ENCODE data around the gene RGS6.
A peak's percentile ranks its signal among the peaks of the same experiment; 100 is the strongest.

The RGS6 gene

DNA sequence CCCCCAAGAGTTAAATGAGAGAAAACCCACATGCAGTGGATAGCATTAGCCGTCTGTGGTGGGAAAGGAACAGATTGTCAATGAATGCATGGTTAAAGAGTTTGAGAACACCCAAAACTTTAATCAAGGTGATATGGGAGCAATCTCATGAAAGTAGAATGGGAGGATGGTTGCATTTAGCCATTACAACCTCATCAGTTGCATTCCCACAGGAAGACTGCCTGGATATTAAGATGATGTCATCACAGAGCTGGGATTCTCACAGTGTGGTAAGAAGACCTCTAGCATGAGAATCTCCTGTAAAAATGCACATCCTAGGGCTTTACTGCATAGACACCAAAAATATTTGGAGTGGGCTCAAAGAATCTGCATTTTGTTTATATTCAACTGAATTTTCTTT is 284.9 kb downstream of the RGS6 start:
- Histone ChIP-seq H3K27ac (ENCODE audit: low read length) (no peak overlapping the region), H3K9me3 (ENCODE audit: insufficient read depth, low read depth, low read length) (peaks cover 15% of the 10 kb centered on the region), H3K4me3 (ENCODE audit: low read length) (no peak overlapping the region), H3K27me3 (ENCODE audit: insufficient read depth, low read length) (no peaks in the 10 kb centered on the region), H3K4me1 (ENCODE audit: insufficient read depth, low read length) (0 out of 2 replicates have a peak, but pooled peaks cover 2% of the 10 kb centered on the region), H3K9ac (ENCODE audit: low read depth, low read length) (no peak overlapping the region), H3K36me3 (ENCODE audit: insufficient read depth, low read depth, low read length) (no peaks in the 10 kb centered on the region)

DNA sequence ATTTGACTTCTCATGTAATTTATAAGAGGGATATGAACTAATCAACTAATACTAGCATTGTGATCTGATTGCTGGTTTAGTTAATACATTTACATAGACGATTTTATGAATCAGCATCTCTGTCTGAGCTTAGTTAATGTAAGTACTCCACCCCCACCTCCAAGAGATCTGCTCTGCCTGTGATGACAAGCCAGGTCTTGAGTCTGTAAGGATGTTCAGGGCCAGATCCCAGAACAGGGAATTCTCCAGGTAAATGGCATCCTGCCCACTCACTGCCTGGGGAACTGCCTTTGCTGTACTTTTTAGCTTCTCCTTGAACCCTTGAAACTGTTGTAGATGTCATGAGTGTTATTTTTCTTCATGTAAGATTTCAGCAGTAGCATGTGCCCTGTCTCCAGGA is 289.8 kb downstream of the RGS6 start:
- H3K4me1 ChIP-seq (ENCODE audit: insufficient read depth, low read length): 0 out of 2 replicates have a peak, but pooled peaks cover 2% of the 10 kb centered on the region
- no peak overlapping the region for H3K27ac ChIP-seq (ENCODE audit: low read length)
- no peak overlapping the region for H3K4me3 ChIP-seq (ENCODE audit: low read length)
- no peaks in the 10 kb centered on the region for H3K36me3 ChIP-seq (ENCODE audit: insufficient read depth, low read depth, low read length)
- peaks cover 15% of the 10 kb centered on the region for H3K9me3 ChIP-seq (ENCODE audit: insufficient read depth, low read depth, low read length)
- no peak overlapping the region for H3K9ac ChIP-seq (ENCODE audit: low read depth, low read length)
- H3K27me3 ChIP-seq (ENCODE audit: insufficient read depth, low read length): no peaks in the 10 kb centered on the region

DNA sequence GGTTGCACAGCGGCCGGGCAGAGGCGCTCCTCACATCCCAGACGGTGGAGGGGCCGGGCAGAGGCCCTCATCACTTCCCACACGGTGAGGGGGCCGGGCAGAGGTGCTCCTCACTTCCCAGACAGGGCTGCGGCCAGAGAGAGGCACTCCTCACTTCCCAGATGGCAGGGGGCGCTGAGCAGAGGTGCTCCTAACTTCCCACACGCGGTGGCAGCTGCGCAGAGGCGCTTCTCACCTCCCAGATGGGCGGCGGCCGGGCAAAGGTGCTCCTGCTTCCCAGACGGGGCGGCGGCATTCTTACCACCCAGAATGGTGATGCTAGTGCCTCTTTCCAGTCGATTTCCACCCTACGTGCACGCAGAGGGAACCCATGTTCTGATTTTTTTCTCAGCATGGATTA is 304.4 kb downstream of the RGS6 start:
- H3K36me3 ChIP-seq (ENCODE audit: insufficient read depth, low read depth, low read length): no peaks in the 10 kb centered on the region
- no peak overlapping the region for H3K4me3 ChIP-seq (ENCODE audit: low read length)
- H3K9me3 ChIP-seq (ENCODE audit: insufficient read depth, low read depth, low read length): peaks cover 8% of the 10 kb centered on the region; the same call in 1 of the 2 replicates
- H3K4me1 ChIP-seq (ENCODE audit: insufficient read depth, low read length): no peaks in the 10 kb centered on the region
- H3K27ac ChIP-seq (ENCODE audit: low read length): no peak overlapping the region
- H3K27me3 ChIP-seq (ENCODE audit: insufficient read depth, low read length): no peaks in the 10 kb centered on the region
- no peak overlapping the region for H3K9ac ChIP-seq (ENCODE audit: low read depth, low read length)

DNA sequence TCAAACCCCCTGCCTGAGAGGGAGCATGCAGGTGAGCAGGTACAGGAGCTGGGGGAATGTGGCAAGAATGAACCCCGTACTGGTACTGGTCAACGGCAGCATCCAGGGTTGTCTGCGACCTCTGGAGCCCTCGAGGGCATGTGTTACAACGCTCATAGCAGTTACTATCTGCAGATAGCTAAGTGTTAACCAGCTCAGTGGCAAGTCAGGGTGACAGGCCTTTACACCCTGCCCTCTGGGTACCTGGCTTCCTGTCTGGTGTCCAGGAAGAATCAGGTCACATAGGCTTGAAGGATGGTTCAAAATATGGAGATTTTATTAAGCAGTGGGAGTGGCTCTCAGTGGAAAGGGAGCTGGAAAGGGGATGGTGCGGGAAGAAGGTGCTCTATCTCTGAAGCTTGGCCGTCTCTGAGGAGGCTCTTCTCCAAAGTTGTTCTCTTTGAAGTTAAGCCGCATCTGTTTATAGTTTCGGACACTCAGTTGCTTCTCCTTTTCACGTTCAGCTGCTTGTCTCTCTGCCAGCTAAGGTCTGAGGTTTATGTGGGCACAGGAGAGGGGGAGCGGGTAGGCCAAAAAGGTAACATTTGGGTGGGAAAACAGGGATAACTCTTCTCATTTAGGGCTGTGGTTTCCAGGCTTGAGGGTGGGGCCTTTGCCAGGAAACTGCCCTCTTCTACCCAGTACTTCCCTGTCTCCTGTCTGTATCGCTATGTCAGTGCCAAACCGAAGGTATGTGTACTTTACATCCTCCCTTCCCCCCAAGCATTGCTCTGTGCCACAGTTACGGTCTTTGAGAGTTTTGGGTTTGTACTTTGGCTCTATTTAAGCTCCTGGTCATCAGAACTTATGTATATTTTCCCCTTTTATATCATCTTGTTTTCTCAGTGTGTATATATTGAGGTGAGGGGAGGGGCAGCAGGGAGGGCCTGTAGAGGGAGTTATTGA is 305.8 kb downstream of the RGS6 start:
- no peaks in the 10 kb centered on the region for H3K36me3 ChIP-seq (ENCODE audit: insufficient read depth, low read depth, low read length)
- H3K27ac ChIP-seq (ENCODE audit: low read length): no peak overlapping the region
- no peak overlapping the region for H3K9ac ChIP-seq (ENCODE audit: low read depth, low read length)
- H3K27me3 ChIP-seq (ENCODE audit: insufficient read depth, low read length): no peaks in the 10 kb centered on the region
- no peaks in the 10 kb centered on the region for H3K4me1 ChIP-seq (ENCODE audit: insufficient read depth, low read length)
- H3K9me3 ChIP-seq (ENCODE audit: insufficient read depth, low read depth, low read length): peaks cover 8% of the 10 kb centered on the region; the same call in 1 of the 2 replicates
- H3K4me3 ChIP-seq (ENCODE audit: low read length): no peak overlapping the region

DNA sequence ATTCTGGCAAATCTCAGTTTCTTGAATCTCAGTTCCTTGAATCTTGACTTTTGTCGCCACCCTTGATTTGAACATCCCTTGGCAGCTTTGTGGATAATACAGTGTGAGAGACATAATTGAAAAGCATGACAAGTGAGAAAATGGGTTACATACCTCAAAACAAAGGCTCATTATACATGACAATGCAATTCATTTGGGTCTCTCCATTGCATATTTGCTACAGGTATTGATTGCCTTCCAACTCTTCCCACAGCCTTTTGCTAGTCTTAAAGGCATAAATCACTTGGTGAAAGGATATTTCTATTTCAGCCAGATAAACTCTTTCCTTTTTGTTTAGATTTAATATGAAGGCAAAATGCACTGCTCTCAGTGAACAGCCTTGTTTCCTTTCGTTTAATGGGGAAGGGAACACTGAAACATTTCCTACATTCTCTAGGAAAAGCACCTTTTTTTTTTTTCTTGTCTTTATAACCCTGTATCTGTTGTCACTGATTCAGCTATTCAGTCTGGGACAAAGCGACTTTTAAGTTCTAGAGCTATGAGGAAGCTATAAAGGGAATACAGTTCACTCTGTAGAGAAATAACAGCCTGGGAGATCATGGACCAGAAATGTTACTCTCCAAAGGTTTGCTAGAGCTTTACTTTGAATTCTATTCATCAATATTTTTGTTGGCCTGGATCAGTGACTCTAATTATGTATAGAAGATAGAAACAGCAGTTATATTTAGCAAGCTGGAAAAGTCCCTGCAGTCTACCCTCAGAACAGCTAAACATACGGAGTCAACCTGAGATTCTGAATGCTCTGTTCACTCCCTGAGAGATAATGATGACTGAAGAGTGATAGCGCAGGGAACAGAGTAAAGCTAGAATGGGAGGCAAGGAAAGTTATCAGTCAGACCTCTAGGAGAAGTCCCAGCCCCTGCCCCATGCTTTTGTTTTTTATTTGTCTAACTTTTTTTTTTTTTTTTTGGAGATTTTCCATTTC is 311.4 kb downstream of the RGS6 start:
- Histone ChIP-seq H3K27ac (ENCODE audit: low read length) (peak overlapping the region; percentile 64), H3K4me3 (ENCODE audit: low read length) (peak overlapping the region; percentile 14), H3K27me3 (ENCODE audit: insufficient read depth, low read length) (no peaks in the 10 kb centered on the region), H3K36me3 (ENCODE audit: insufficient read depth, low read depth, low read length) (0 out of 2 replicates have a peak, but pooled peaks cover 3% of the 10 kb centered on the region), H3K9me3 (ENCODE audit: insufficient read depth, low read depth, low read length) (peaks cover 15% of the 10 kb centered on the region), H3K4me1 (ENCODE audit: insufficient read depth, low read length) (peaks cover 11% of the 10 kb centered on the region), H3K9ac (ENCODE audit: low read depth, low read length) (peak overlapping the region; percentile 30; the same call in 1 of the 2 replicates)

DNA sequence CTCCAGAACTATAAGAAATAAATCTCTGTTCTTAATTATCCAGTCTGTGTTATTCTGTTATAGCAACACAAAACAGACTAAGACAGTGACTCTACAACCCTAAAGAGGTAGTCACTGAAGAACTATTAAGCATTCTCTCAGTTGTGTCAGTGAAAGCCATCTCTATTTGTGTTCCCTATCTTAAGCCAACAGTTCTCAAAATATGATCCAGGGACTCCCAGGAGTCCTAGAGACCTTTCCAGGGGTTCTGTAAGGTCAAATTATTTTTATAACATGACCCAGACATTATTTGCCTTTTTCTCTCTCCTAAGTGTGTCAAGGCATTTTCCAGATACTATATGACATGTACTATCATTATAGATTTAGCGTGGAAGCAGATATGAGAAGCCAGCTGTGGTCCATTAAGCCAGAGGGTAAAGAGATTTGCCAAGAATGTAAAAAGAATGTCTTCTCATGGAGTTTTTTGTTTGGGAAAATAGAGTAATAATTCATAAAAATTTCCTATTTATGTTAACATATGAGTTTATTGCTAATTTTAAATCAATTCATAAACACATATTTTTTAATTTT is 315.8 kb downstream of the RGS6 start:
- no peak overlapping the region for H3K9ac ChIP-seq (ENCODE audit: low read depth, low read length)
- 0 out of 2 replicates have a peak, but pooled peaks cover 3% of the 10 kb centered on the region for H3K36me3 ChIP-seq (ENCODE audit: insufficient read depth, low read depth, low read length)
- H3K27ac ChIP-seq (ENCODE audit: low read length): no peak overlapping the region
- peaks cover 29% of the 10 kb centered on the region for H3K4me1 ChIP-seq (ENCODE audit: insufficient read depth, low read length)
- peaks cover 15% of the 10 kb centered on the region for H3K9me3 ChIP-seq (ENCODE audit: insufficient read depth, low read depth, low read length)
- H3K4me3 ChIP-seq (ENCODE audit: low read length): no peak overlapping the region
- no peaks in the 10 kb centered on the region for H3K27me3 ChIP-seq (ENCODE audit: insufficient read depth, low read length)

DNA sequence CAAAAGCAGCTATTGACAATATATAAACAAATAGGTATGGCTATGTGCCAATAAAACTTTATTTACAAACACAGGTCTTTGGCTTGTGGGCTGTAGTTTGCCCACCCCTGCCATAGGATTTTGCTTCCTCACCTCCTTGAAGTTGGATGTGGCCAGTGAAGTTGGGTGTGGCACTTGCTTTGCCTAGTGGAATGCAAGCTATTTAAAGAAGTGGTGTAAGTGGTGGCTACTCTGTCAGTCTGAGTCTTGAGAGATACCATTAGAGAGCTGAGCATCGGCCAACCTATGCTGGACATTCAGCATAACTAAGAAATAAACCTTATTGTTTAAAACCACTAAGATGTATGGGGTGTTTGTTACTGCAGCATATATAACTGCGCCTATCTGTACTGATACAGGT is 321.3 kb downstream of the RGS6 start:
- Histone ChIP-seq H3K36me3 (ENCODE audit: insufficient read depth, low read depth, low read length) (no peaks in the 10 kb centered on the region), H3K27me3 (ENCODE audit: insufficient read depth, low read length) (no peaks in the 10 kb centered on the region), H3K27ac (ENCODE audit: low read length) (no peak overlapping the region), H3K4me1 (ENCODE audit: insufficient read depth, low read length) (peaks cover 24% of the 10 kb centered on the region), H3K9ac (ENCODE audit: low read depth, low read length) (no peak overlapping the region), H3K9me3 (ENCODE audit: insufficient read depth, low read depth, low read length) (peaks cover 10% of the 10 kb centered on the region), H3K4me3 (ENCODE audit: low read length) (no peak overlapping the region)

DNA sequence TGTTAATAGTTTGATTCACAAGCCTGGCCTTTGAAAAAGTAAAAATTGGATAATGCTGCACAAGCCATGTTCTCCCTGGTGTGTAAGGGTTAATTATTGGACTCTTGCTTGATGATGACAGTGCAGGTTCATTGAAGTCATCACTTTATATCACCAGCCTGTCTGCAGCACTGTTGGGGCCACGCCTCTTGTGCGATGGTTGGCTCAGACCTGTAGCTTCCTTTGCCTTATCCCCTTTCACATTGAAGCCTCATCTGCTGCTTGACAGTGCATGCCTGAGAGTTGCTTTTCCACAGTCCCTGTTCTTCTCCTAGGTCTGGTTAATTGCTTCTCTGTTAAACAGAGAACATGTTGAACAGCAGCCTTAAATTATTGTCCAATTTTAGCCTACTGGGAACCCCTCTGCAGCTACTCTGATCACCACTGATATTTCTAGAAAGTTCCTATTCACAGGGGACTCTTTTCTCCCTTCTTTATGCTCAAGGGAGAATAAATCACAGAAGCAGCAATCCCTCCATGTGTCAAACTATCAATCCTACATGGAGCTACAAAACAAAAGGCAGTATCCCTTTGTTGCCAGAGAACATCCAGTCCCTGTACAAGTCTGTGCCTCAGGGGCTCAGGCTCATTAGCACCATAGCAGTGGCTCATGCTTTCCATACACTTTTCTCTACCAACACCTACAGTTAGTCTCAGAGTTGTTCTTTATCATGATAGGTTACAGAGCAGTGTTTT is 322.1 kb downstream of the RGS6 start:
- Histone ChIP-seq H3K4me1 (ENCODE audit: insufficient read depth, low read length) (peaks cover 15% of the 10 kb centered on the region), H3K9me3 (ENCODE audit: insufficient read depth, low read depth, low read length) (peaks cover 10% of the 10 kb centered on the region), H3K4me3 (ENCODE audit: low read length) (no peak overlapping the region), H3K27me3 (ENCODE audit: insufficient read depth, low read length) (no peaks in the 10 kb centered on the region), H3K36me3 (ENCODE audit: insufficient read depth, low read depth, low read length) (no peaks in the 10 kb centered on the region), H3K9ac (ENCODE audit: low read depth, low read length) (no peak overlapping the region), H3K27ac (ENCODE audit: low read length) (no peak overlapping the region)

DNA sequence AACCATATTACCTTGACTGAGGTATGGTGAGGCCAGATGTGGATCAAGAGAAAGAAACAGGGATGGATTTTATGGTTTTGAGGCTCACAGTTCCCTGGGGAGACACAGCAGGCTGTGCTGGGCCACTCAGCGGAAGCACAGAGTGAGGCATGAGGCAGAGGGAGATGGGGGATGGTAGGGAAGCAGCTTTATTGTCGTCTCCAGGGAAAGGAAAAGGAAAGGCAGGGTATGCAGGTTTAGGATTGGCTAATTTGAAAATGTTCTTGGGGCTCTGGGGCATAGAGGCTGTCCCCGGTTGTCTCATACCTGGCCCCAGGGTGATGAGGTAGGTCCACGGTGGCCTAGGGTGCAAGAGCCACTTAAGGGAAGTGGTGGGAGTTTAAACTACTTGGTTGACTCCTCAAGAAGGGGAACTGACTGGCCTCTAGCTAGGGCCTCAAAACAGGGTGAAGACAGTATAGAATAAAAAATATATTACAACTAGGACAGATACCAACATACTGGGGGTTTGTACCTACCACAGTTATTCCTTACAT is 322.8 kb downstream of the RGS6 start:
- no peak overlapping the region for H3K27ac ChIP-seq (ENCODE audit: low read length)
- H3K36me3 ChIP-seq (ENCODE audit: insufficient read depth, low read depth, low read length): no peaks in the 10 kb centered on the region

DNA sequence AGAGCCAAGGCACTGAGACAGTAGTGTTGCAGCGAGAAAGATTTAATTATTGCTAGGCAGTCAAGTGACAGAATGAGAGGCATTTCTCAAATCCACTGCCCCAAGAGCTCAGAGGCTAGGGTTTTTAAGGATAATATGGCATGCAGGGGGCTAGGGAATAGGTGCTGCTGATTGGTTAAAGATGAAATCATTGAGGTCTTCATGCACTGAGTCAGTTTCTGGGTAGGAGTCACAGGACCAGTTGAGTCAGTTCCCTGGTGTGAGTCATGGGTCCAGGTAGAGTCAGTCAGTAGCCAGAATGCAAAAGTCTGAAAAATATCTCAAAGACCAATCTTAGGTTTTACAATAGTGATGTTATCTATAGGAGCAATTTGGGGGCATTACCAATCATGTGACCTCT is 323.8 kb downstream of the RGS6 start:
- Histone ChIP-seq H3K9me3 (ENCODE audit: insufficient read depth, low read depth, low read length) (peaks cover 10% of the 10 kb centered on the region), H3K27me3 (ENCODE audit: insufficient read depth, low read length) (no peaks in the 10 kb centered on the region), H3K4me3 (ENCODE audit: low read length) (no peak overlapping the region), H3K9ac (ENCODE audit: low read depth, low read length) (no peak overlapping the region), H3K4me1 (ENCODE audit: insufficient read depth, low read length) (peaks cover 6% of the 10 kb centered on the region), H3K36me3 (ENCODE audit: insufficient read depth, low read depth, low read length) (no peaks in the 10 kb centered on the region), H3K27ac (ENCODE audit: low read length) (no peak overlapping the region)

More for the DNA sequence above, 322.8 kb downstream of the RGS6 start:
- H3K9ac ChIP-seq (ENCODE audit: low read depth, low read length): no peak overlapping the region
- H3K4me3 ChIP-seq (ENCODE audit: low read length): no peak overlapping the region
- H3K9me3 ChIP-seq (ENCODE audit: insufficient read depth, low read depth, low read length): peaks cover 10% of the 10 kb centered on the region
- H3K4me1 ChIP-seq (ENCODE audit: insufficient read depth, low read length): peaks cover 15% of the 10 kb centered on the region
- no peaks in the 10 kb centered on the region for H3K27me3 ChIP-seq (ENCODE audit: insufficient read depth, low read length)

Data from iPS-20b (cell line).